Activated T-cell treated with anti-CD3 and anti-CD28 coated beads, Interleukin-2, amount 50 U/mL, for 24 hours (primary cell): ENCODE measurements around the gene CACNA1B.

Source experiments
- DNase-seq: peaks from one replicate; pipeline ENCODE4 v3.0.0-alpha.2; 2020
- H3K27ac Mint-ChIP-seq: 2 replicates; pipeline ENCODE4 v1.8.0; 2020; ENCODE audit warnings: mild to moderate bottlenecking, mixed read lengths
- H3K27me3 Mint-ChIP-seq: 2 replicates; pipeline ENCODE4 v1.8.0; 2020; ENCODE audit warnings: mixed read lengths
- H3K36me3 Mint-ChIP-seq: 2 replicates; pipeline ENCODE4 v1.8.0; 2020; ENCODE audit warnings: low read depth, mixed read lengths
- H3K4me1 Mint-ChIP-seq: 2 replicates; pipeline ENCODE4 v1.8.0; 2020; ENCODE audit warnings: low read depth, mixed read lengths
- H3K4me3 Mint-ChIP-seq: 2 replicates; pipeline ENCODE4 v1.8.0; 2020; ENCODE audit warnings: mild to moderate bottlenecking, moderate library complexity, mixed read lengths
- H3K9me3 Mint-ChIP-seq: 2 replicates; pipeline ENCODE4 v1.8.0; 2020; ENCODE audit warnings: mixed read lengths

The CACNA1B gene

GRCh38 chr9:137917795-137918194 lies 40.2 kb downstream of the CACNA1B start:
- Mint-ChIP-seq H3K9me3 (no peaks in the 10 kb centered on the region), H3K4me3 (no peak overlapping the region), H3K27me3 (peaks cover 6% of the 10 kb centered on the region), H3K4me1 (no peaks in the 10 kb centered on the region), H3K36me3 (no peaks in the 10 kb centered on the region), H3K27ac (no peak overlapping the region)
- no peak for DNase-seq

- Mint-ChIP-seq H3K4me1 (no peaks in the 10 kb centered on the region), H3K27me3 (peaks cover 5% of the 10 kb centered on the region), H3K36me3 (no peaks in the 10 kb centered on the region), H3K9me3 (no peaks in the 10 kb centered on the region), H3K4me3 (no peak overlapping the region), H3K27ac (no peak overlapping the region)
- DNase-seq: no peak
Measured at GRCh38 chr9:137918331-137919094, 40.9 kb downstream of the CACNA1B start.

GRCh38 chr9:137919095-137919465 lies 41.5 kb downstream of the CACNA1B start:
- H3K27me3 Mint-ChIP-seq: peaks cover 5% of the 10 kb centered on the region
- H3K4me1 Mint-ChIP-seq: no peaks in the 10 kb centered on the region
- no peak overlapping the region for H3K27ac Mint-ChIP-seq
- DNase-seq: no peak
- H3K36me3 Mint-ChIP-seq: no peaks in the 10 kb centered on the region
- no peaks in the 10 kb centered on the region for H3K9me3 Mint-ChIP-seq
- no peak overlapping the region for H3K4me3 Mint-ChIP-seq

- H3K9me3 Mint-ChIP-seq: no peaks in the 10 kb centered on the region
- no peak for DNase-seq
- H3K4me1 Mint-ChIP-seq: no peaks in the 10 kb centered on the region
- H3K27ac Mint-ChIP-seq: no peak overlapping the region
- H3K27me3 Mint-ChIP-seq: peaks cover 5% of the 10 kb centered on the region
- H3K4me3 Mint-ChIP-seq: no peak overlapping the region
- no peaks in the 10 kb centered on the region for H3K36me3 Mint-ChIP-seq
Measured at GRCh38 chr9:137919649-137920141, 42.1 kb downstream of the CACNA1B start.

- no peak overlapping the region for H3K4me3 Mint-ChIP-seq
- H3K27ac Mint-ChIP-seq: no peak overlapping the region
- H3K36me3 Mint-ChIP-seq: no peaks in the 10 kb centered on the region
- no peaks in the 10 kb centered on the region for H3K9me3 Mint-ChIP-seq
- DNase-seq: no peak
- H3K4me1 Mint-ChIP-seq: no peaks in the 10 kb centered on the region
- H3K27me3 Mint-ChIP-seq: peaks cover 5% of the 10 kb centered on the region
Measured at GRCh38 chr9:137920753-137921152, 43.2 kb downstream of the CACNA1B start.

GRCh38 chr9:137924169-137924568 lies 46.6 kb downstream of the CACNA1B start:
- no peaks in the 10 kb centered on the region for H3K36me3 Mint-ChIP-seq
- no peak for DNase-seq
- no peaks in the 10 kb centered on the region for H3K4me1 Mint-ChIP-seq
- H3K9me3 Mint-ChIP-seq: peaks cover 7% of the 10 kb centered on the region
- H3K4me3 Mint-ChIP-seq: no peak overlapping the region
- H3K27me3 Mint-ChIP-seq: peaks cover 10% of the 10 kb centered on the region
- no peak overlapping the region for H3K27ac Mint-ChIP-seq

GRCh38 chr9:137924761-137925369 lies 47.3 kb downstream of the CACNA1B start:
- no peaks in the 10 kb centered on the region for H3K36me3 Mint-ChIP-seq
- H3K4me3 Mint-ChIP-seq: no peak overlapping the region
- H3K4me1 Mint-ChIP-seq: no peaks in the 10 kb centered on the region
- peaks cover 11% of the 10 kb centered on the region for H3K27me3 Mint-ChIP-seq
- peaks cover 7% of the 10 kb centered on the region for H3K9me3 Mint-ChIP-seq
- no peak for DNase-seq
- no peak overlapping the region for H3K27ac Mint-ChIP-seq

- Mint-ChIP-seq H3K9me3 (peaks cover 32% of the 10 kb centered on the region), H3K36me3 (no peaks in the 10 kb centered on the region), H3K4me1 (no peaks in the 10 kb centered on the region), H3K4me3 (no peak overlapping the region), H3K27ac (no peak overlapping the region), H3K27me3 (peaks cover 5% of the 10 kb centered on the region)
- DNase-seq: no peak
Measured at GRCh38 chr9:137943655-137944054, 66.1 kb downstream of the CACNA1B start.

- H3K36me3 Mint-ChIP-seq: no peaks in the 10 kb centered on the region
- no peaks in the 10 kb centered on the region for H3K27me3 Mint-ChIP-seq
- no peak for DNase-seq
- no peak overlapping the region for H3K4me3 Mint-ChIP-seq
- no peak overlapping the region for H3K27ac Mint-ChIP-seq
- peaks cover 32% of the 10 kb centered on the region for H3K9me3 Mint-ChIP-seq
- no peaks in the 10 kb centered on the region for H3K4me1 Mint-ChIP-seq
Measured at GRCh38 chr9:137945581-137945980, 68.0 kb downstream of the CACNA1B start.

- Mint-ChIP-seq H3K36me3 (no peaks in the 10 kb centered on the region), H3K27ac (no peak overlapping the region), H3K4me3 (no peak overlapping the region), H3K9me3 (peaks cover 30% of the 10 kb centered on the region), H3K27me3 (no peaks in the 10 kb centered on the region), H3K4me1 (no peaks in the 10 kb centered on the region)
- no peak for DNase-seq
Measured at GRCh38 chr9:137946993-137947392, 69.4 kb downstream of the CACNA1B start.

GRCh38 chr9:137948642-137949041 lies 71.1 kb downstream of the CACNA1B start:
- H3K36me3 Mint-ChIP-seq: no peaks in the 10 kb centered on the region
- no peaks in the 10 kb centered on the region for H3K4me1 Mint-ChIP-seq
- no peak overlapping the region for H3K4me3 Mint-ChIP-seq
- no peak for DNase-seq
- peaks cover 19% of the 10 kb centered on the region for H3K9me3 Mint-ChIP-seq
- H3K27ac Mint-ChIP-seq: no peak overlapping the region
- H3K27me3 Mint-ChIP-seq: no peaks in the 10 kb centered on the region

- H3K27me3 Mint-ChIP-seq: no peaks in the 10 kb centered on the region
- H3K9me3 Mint-ChIP-seq: peaks cover 15% of the 10 kb centered on the region
- H3K27ac Mint-ChIP-seq: no peak overlapping the region
- no peaks in the 10 kb centered on the region for H3K4me1 Mint-ChIP-seq
- no peaks in the 10 kb centered on the region for H3K36me3 Mint-ChIP-seq
- DNase-seq: no peak
- H3K4me3 Mint-ChIP-seq: no peak overlapping the region
Measured at GRCh38 chr9:137949260-137949659, 71.7 kb downstream of the CACNA1B start.

GRCh38 chr9:137951107-137951506 lies 73.5 kb downstream of the CACNA1B start:
- H3K4me1 Mint-ChIP-seq: no peaks in the 10 kb centered on the region
- peaks cover 9% of the 10 kb centered on the region for H3K9me3 Mint-ChIP-seq
- no peaks in the 10 kb centered on the region for H3K27me3 Mint-ChIP-seq
- H3K27ac Mint-ChIP-seq: no peak overlapping the region
- H3K4me3 Mint-ChIP-seq: no peak overlapping the region
- DNase-seq: no peak
- no peaks in the 10 kb centered on the region for H3K36me3 Mint-ChIP-seq

GRCh38 chr9:137951597-137952490 lies 74.3 kb downstream of the CACNA1B start:
- Mint-ChIP-seq H3K27me3 (no peaks in the 10 kb centered on the region), H3K36me3 (no peaks in the 10 kb centered on the region), H3K9me3 (peaks cover 6% of the 10 kb centered on the region), H3K4me1 (no peaks in the 10 kb centered on the region), H3K4me3 (no peak overlapping the region), H3K27ac (no peak overlapping the region)
- DNase-seq: no peak
